Heart left ventricle (tissue), 16 donors: ENCODE measurements around the gene PIK3AP1. TPM values are rescaled to one million over a fixed set of nuclear protein-coding genes. Genes with fewer than 3 reads are reported as not detected.
"Not testable (repeated sequence)": the region's sequence is repeated elsewhere in the genome, so short reads cannot be mapped to it uniquely, and the experiment has no call there.

Source experiments
- ATAC-seq, 4 donors: fragments of 200-7000 bp; cut with Tn5 transposase; one replicate each; pipeline ENCODE4 v1.9.1; 2020 to 2022; ENCODE audit warnings: moderate library complexity in 4 of 4, mild to moderate bottlenecking in 3 of 4, moderate number of reproducible peaks in 1 of 4
- DNase-seq, 5 donors: peaks; one replicate each; pipeline ENCODE4 v3.0.0-alpha.2; 2020
- H3K27ac ChIP-seq, 12 donors: fragments of 200-600 bp; sonication (generic) in 4 of 12; one replicate each; pipeline versions ENCODE4 v1.5.0 to v1.8.0; 2016 to 2022; ENCODE audit warnings: mild to moderate bottlenecking in 2 of 12
- H3K27me3 ChIP-seq, 9 donors: fragments of 200-600 bp; sonication (generic) in 2 of 9; one replicate each; pipeline versions ENCODE4 v1.5.1 to v1.8.0; 2016 to 2022; ENCODE audit warnings: mild to moderate bottlenecking in 3 of 9
- H3K36me3 ChIP-seq, 9 donors: fragments of 200-600 bp; sonication (generic) in 2 of 9; one replicate each; pipeline versions ENCODE4 v1.5.0 to v1.8.0; 2018 to 2022; ENCODE audit warnings: mild to moderate bottlenecking in 2 of 9
- H3K4me1 ChIP-seq, 12 donors: fragments of 200-600 bp; sonication (generic) in 4 of 12; one replicate each; pipeline versions ENCODE4 v1.5.0 to v1.8.0; 2016 to 2022; ENCODE audit warnings: mild to moderate bottlenecking in 3 of 12
- H3K4me3 ChIP-seq, 12 donors: fragments of 200-600 bp; sonication (generic) in 4 of 12; one replicate each; pipeline versions ENCODE4 v1.5.0 to v1.8.0; 2017 to 2022; ENCODE audit warnings: mild to moderate bottlenecking in 9 of 12, moderate library complexity in 4 of 12
- H3K9me3 ChIP-seq, 12 donors: fragments of 200-600 bp; sonication (generic) in 4 of 12; one replicate each; pipeline versions ENCODE4 v1.5.0 to v1.8.0; 2016 to 2022; ENCODE audit warnings: mild to moderate bottlenecking in 1 of 12
- CTCF ChIP-seq, 12 donors: fragments of 200-600 bp; sonication (generic) in 4 of 12; IDR thresholded peaks; one replicate each; pipeline versions ENCODE4 v1.5.0 to v1.8.0; 2018 to 2022; ENCODE audit warnings: antibody characterized with exemption in 12 of 12, mild to moderate bottlenecking in 5 of 12
- POLR2A ChIP-seq, 2 donors: fragments of 450-650 bp; IDR thresholded peaks; one replicate each; pipeline ENCODE4 v1.6.1; 2017; ENCODE audit warnings: antibody characterized with exemption in 2 of 2, mild to moderate bottlenecking in 2 of 2, moderate library complexity in 2 of 2
- WGBS, 4 donors: extraction: QIAGEN DNeasy Blood & Tissue Kit in 2 of 4; methylation state at CpG; one replicate each; pipeline versions ENCODE4 v1.1.5 to v1.1.7; 2013 to 2018; 5-methylcytosine and 5-hydroxymethylcytosine counted together
- intact Hi-C, 10 donors: fragments of 100-400 bp; cut with DNase I; formaldehyde crosslinking; loops; one replicate each; pipeline versions ENCODE4 v1.11.1 to v1.14.2; 2022
- polyA plus RNA-seq, 2 donors: library from polyadenylated mRNA; stranded (reverse); fragments of 200-250 nt; gene quantifications; one replicate each; pipeline ENCODE4 v1.2.3, GENCODE V29; 2013
- total RNA-seq, 9 donors: library from RNA; depleted of rRNA in 2 of 9; stranded (reverse); fragments of >200 nt in 2 of 9; fragmentation: NEBNext Ultra II Directional in 3 of 9; extraction: Animal tissue kit (Norgen Biotek cat#: 25700) in 3 of 9; gene quantifications; one replicate each; pipeline versions ENCODE4 v1.1.0 to v1.2.4, GENCODE V29; 2016 to 2023
- donor health status: ischemic (EF 13 %, LVEDD 7.1; RV severe dilation, severe dysfunction).
- donor health status: healthy with polysubstance abuse.
- donor health status: DM: no; HTN: yes; CAD: no.
- donor health status: DM: no; HTN: no; CAD: no.
- donor health status: ischemic (EF 25% LVEDD 6.9; RV normal size, moderate dysfunction).
- donor health status: ischemic (EF 25% LVEDD 5.7; RV mildly dilated, moderate dysfunction).
- donor health status: healthy.
- donor health status: DM: yes; HTN: yes; CAD: no.
- donor health status: ischemic (EF 35%, LVEDD 5.7; RV mildly dilated, moderate dysfunction).
- donor health status: nonischemic (EF 11% LVEDD 7.7; RV severe dilation, severe dysfunction).
- donor health status: DM: yes; HTN: yes; CAD: no.
- donor health status: PGD.
- donor health status: ischemic (EF 29% LVEDD 5.4; RV normal size, mild dysfunction).
- donor health status: nonischemic (EF 23%, LVEDD 6.1; RV moderate dilation, normal function).

Gene PIK3AP1
- total and polyA plus RNA-seq, 11 donors, result 1.3 to 37.9 (median 4.4) TPM

- ATAC-seq (no peak), DNase-seq (no peak)
- no peak overlapping the region for H3K4me3 ChIP-seq
- no peak overlapping the region for H3K27ac ChIP-seq
- peaks cover 0 to 6% (median 0%) of the 10 kb centered on the region in 9 donors for H3K27me3 ChIP-seq
- H3K36me3 ChIP-seq, result no peaks in the 10 kb centered on the region
- WGBS, 4 donors, result 77 to 82% (median 79%) methylated on average over 4 of the region's 4 CpGs
- intact Hi-C loops, result no loop called here
- H3K4me1 ChIP-seq, result peaks cover 0 to 39% (median 0%) of the 10 kb centered on the region in 12 donors
- TF ChIP-seq POLR2A (IDR thresholded peaks at IDR 0.05) (no peak), CTCF (IDR thresholded peaks at IDR 0.05) (no peak)
- H3K9me3 ChIP-seq, result no peaks in the 10 kb centered on the region
Measured at GRCh38 chr10:96684826-96685225, 35.5 kb downstream of the PIK3AP1 start.

GRCh38 chr10:96683710-96684109 is 36.6 kb downstream of the PIK3AP1 start:
- peaks cover 0 to 13% (median 0%) of the 10 kb centered on the region in 9 donors for H3K27me3 ChIP-seq
- no peak for TF ChIP-seq CTCF (IDR thresholded peaks at IDR 0.05)
- no peak for TF ChIP-seq POLR2A (IDR thresholded peaks at IDR 0.05)
- no peak for DNase-seq
- intact Hi-C loops, result no loop called here
- H3K4me3 ChIP-seq, result no peak overlapping the region
- peaks cover 0 to 39% (median 0%) of the 10 kb centered on the region in 12 donors for H3K4me1 ChIP-seq
- WGBS, 4 donors, result 71 to 82% (median 78%) methylated on average over 2 of the region's 2 CpGs
- no peak for ATAC-seq
- no peaks in the 10 kb centered on the region for H3K36me3 ChIP-seq
- H3K27ac ChIP-seq, result no peak overlapping the region
- H3K9me3 ChIP-seq, result no peaks in the 10 kb centered on the region

- no peak for TF ChIP-seq CTCF (IDR thresholded peaks at IDR 0.05)
- ATAC-seq (no peak), DNase-seq (no peak)
- Histone ChIP-seq H3K36me3 (no peaks in the 10 kb centered on the region), H3K27ac (no peak overlapping the region), H3K4me1 (peaks cover 0 to 38% (median 0%) of the 10 kb centered on the region in 12 donors), H3K27me3 (peaks cover 0 to 13% (median 0%) of the 10 kb centered on the region in 9 donors), H3K4me3 (no peak overlapping the region), H3K9me3 (no peaks in the 10 kb centered on the region)
- 87 to 93% (median 90%) methylated on average over 2 of the region's 2 CpGs for WGBS, 4 donors
- intact Hi-C loops, result no loop called here
Measured at GRCh38 chr10:96683065-96683464, 37.2 kb downstream of the PIK3AP1 start.

GRCh38 chr10:96681524-96681923 is 38.8 kb downstream of the PIK3AP1 start:
- WGBS, 4 donors, result 71 to 83% (median 76%) methylated on average over 3 of the region's 3 CpGs
- peaks cover 0 to 13% (median 0%) of the 10 kb centered on the region in 9 donors for H3K27me3 ChIP-seq
- ATAC-seq (no peak), DNase-seq (no peak)
- intact Hi-C loops, result no loop called here
- no peaks in the 10 kb centered on the region for H3K9me3 ChIP-seq
- no peaks in the 10 kb centered on the region for H3K36me3 ChIP-seq
- TF ChIP-seq POLR2A (IDR thresholded peaks at IDR 0.05), result no peak
- no peak for TF ChIP-seq CTCF (IDR thresholded peaks at IDR 0.05)
- no peak overlapping the region for H3K27ac ChIP-seq
- no peak overlapping the region for H3K4me3 ChIP-seq
- H3K4me1 ChIP-seq, result peaks cover 0 to 29% (median 0%) of the 10 kb centered on the region in 12 donors

- 66 to 90% (median 76%) methylated on average over 1 of the region's 1 CpG for WGBS, 4 donors
Measured at GRCh38 chr10:96680463-96680862, 39.9 kb downstream of the PIK3AP1 start.

More at GRCh38 chr10:96680463-96680862, 39.9 kb downstream of the PIK3AP1 start:
- DNase-seq, H3K27ac ChIP-seq, H3K9me3 ChIP-seq, H3K36me3 ChIP-seq, H3K4me3 ChIP-seq, intact Hi-C loops, ATAC-seq: not testable (repeated sequence)
- H3K27me3 ChIP-seq, result peaks cover 0 to 13% (median 0%) of the 10 kb centered on the region in 9 donors
- H3K4me1 ChIP-seq, result peaks cover 0 to 34% (median 0%) of the 10 kb centered on the region in 12 donors
